Stimulated activated CD8-positive, alpha-beta memory T cell treated with anti-CD3 and anti-CD28 coated beads, Interleukin-4, amount 100 ng/mL, for 48 hours (primary cell): ENCODE data around the gene TSTD1.
"Not testable (repeated sequence)": the region's sequence is repeated elsewhere in the genome, so short reads cannot be mapped to it uniquely, and the experiment has no call there.

Experiments
- DNase-seq: peaks from one replicate; pipeline ENCODE4 v3.0.0-alpha.2; 2020

TSTD1 gene

DNA sequence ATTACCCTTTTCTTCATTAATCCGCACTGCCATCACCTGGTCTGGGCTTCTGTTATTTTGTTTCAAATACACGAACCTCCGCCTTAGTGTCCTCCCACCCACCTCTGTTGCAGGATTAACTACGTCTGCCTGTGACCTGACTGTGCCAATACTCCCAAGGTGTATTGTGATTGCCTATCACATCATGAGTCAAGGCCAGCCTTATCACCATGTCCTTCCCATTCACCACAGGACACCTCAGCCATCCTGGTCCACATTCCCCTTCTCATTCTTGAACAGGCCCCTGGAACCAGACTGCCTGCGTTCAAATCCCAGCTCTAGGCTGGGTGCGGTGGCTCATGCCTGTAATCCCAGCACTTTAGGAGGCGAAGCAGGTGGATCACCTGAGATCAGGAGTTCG, 32.2 kb downstream of the TSTD1 start:
- DNase-seq = no peak

GRCh38 chr1:161001525-161001924, 37.2 kb downstream of the TSTD1 start:
- DNase-seq = no peak

DNA sequence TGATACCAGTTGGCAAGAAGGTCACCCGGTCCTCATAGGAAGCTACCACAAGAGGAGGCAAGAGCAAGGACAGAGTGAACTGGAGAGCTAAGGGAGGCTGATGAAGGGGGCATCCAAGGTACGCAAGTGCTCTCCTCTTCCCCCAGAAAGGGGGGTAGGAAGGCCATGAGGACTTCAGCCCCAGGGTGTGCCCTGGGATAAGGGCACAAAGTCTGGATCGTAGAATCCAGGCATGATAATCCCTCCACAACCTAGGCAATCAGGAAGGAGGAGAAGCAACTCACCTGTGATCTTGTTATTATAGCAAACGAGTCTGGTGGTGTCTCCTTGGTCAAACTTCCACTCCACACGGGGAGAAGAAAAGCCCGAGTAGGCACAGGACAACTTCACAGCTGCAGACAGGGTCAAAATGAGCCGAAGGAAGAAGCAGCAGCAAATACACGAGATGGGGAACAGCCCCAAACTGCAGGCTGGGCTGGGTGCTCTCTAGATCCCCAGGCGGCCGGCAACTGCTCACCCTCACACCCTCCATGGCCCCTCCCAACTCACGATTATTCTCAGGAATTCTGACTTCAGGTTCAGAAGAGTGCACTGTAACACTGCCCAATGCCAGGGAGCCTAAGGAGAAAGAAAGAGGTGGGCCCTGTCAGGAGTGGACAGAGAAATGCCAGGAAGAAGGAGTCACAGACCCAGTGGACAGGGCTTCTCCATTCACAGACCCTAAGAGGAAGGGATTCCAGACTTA, 37.9 kb downstream of the TSTD1 start:
- DNase-seq = no peak

DNA sequence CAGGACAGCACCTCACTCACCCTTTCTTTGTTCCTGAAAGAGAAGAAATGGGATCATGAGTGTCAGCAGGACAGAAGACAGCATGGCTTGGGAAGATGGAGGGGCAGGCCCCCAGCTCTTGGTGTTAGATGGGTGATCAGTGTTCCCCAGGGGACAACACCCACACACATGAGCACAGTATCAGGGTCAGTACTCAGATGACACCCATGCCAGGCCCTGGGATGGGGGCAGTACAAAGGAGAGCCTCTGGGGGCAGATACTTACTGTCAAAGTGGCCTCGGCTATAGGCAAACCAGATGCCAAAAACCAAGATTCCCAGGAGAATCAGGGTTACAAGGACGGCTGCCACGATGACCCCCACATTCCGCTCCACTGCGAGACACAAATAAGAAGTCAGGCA, 39.4 kb downstream of the TSTD1 start:
- no peak for DNase-seq

GRCh38 chr1:160997323-160998038, 41.3 kb downstream of the TSTD1 start:
- peak; percentile 61 for DNase-seq

DNA sequence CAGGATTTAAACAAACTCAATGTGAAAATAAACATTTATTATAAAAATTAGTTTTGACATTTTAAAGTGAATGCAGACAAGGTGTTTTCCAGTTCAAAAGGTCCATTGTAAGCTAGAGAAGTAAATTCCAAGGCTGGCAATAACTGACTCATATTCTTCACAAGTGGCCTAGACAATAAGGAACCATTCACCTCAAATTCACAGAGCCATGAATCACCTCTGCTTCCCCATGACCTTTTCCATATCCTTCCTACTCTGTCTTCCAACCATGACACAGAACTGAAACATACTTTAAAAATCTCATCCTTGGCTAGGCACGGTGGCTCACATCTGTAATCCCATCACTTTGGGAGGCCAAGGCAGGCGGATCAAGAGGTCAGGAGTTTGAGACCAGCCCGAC, 42.6 kb downstream of the TSTD1 start:
- DNase-seq = no peak

- no peak for DNase-seq
Observed at GRCh38 chr1:160993544-160994193, 45.1 kb downstream of the TSTD1 start.

- DNase-seq = not testable (repeated sequence)
Observed at GRCh38 chr1:160992036-160992435, 46.7 kb downstream of the TSTD1 start.
